Fibroblast of mammary gland (primary cell): Measurements from ENCODE around the gene TNFSF9.

Experiments used
- DNase-seq: peaks from one replicate; pipeline ENCODE4 v3.0.0-alpha.2; 2010; ENCODE audit warnings: low read depth
- H3K4me3 ChIP-seq: 2 replicates; pipeline ENCODE4 v1.5.1; 2011; ENCODE audit warnings: low read depth, mild to moderate bottlenecking, low read length, moderate library complexity; ENCODE audit not compliant: control insufficient read depth
- TF ChIP-seq, protein P1 (sequence below): conservative IDR thresholded peaks from 2 replicates; pipeline ENCODE4 v1.5.1; 2011; ENCODE audit warnings: low read depth, low read length, inconsistent platforms; ENCODE audit not compliant: control insufficient read depth, insufficient read depth

The TNFSF9 gene

DNA sequence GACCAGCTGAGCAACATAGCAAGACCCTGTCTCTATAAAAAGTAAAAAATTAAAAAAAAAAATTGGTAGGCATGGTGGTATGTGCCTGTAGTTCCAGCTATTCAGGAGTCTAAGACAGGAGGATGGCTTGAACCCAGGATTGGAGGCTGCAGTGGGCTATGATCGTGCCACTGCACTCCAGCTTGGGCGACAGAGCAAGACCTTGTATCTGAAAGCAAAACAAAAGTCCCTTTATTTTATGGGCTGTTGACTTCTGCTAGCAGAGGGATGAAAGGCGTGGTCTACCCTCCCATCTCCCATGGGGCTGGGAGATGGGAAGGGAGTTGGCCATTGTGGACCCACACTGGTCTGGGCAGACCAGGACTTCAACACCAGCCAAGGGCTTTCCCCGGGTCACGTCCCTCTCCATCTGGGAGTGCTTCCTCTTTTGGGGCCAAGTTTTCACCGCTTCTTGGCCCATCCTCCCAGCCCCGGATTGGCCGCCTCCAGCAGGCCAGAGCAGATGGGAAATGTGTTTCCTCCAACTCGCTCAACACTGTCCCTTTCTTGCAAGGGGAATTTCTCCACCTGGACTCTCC is 2.2 kb upstream of the TNFSF9 start:
- no peak for DNase-seq
- TF ChIP-seq, protein P1, sequence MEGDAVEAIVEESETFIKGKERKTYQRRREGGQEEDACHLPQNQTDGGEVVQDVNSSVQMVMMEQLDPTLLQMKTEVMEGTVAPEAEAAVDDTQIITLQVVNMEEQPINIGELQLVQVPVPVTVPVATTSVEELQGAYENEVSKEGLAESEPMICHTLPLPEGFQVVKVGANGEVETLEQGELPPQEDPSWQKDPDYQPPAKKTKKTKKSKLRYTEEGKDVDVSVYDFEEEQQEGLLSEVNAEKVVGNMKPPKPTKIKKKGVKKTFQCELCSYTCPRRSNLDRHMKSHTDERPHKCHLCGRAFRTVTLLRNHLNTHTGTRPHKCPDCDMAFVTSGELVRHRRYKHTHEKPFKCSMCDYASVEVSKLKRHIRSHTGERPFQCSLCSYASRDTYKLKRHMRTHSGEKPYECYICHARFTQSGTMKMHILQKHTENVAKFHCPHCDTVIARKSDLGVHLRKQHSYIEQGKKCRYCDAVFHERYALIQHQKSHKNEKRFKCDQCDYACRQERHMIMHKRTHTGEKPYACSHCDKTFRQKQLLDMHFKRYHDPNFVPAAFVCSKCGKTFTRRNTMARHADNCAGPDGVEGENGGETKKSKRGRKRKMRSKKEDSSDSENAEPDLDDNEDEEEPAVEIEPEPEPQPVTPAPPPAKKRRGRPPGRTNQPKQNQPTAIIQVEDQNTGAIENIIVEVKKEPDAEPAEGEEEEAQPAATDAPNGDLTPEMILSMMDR: no peak
- H3K4me3 ChIP-seq: no peak overlapping the region

DNA sequence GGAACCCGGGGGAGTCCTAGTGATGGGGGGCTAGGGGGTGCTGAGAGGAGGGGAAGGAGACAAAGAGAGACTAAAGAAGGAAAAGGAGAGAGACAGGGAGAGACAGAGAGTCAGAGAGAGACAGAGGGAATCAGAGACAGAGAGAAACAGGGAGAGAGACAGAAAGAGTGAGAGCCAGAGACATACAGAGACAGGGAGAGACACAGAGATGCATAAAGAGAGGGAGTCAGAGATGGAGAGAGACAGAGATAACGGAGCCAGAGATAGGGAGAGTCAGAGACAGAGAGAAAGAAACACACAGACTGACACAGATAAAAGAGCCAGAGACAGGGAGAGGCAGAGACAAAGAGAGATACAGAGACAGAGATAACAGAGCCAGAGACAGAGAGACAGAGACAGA is 1.5 kb upstream of the TNFSF9 start:
- H3K4me3 ChIP-seq: no peak overlapping the region
- TF ChIP-seq, protein P1: no peak
- DNase-seq: no peak

DNA sequence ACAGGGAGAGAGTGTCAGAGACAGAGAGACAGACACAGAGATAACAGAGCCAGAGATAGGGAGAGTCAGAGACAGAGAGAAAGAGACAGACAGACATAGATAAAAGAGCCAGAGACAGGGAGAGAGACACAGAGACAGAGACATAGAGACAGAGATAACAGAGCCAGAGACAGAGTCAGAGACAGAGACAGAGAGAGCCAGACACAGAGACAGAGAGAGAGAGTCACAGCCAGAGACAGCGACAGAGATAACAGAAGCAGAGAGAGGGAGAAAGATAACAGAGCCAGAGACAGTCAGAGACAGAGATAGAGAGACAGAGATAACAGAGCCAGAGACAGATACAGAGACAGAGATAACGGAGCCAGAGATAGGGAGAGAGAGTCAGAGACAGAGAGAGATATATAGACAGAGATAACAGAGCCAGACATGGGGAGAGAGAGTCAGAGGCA is 865 bp upstream of the TNFSF9 start:
- DNase-seq: no peak
- H3K4me3 ChIP-seq: peak overlapping the region; percentile 67
- TF ChIP-seq, protein P1: no peak

DNA sequence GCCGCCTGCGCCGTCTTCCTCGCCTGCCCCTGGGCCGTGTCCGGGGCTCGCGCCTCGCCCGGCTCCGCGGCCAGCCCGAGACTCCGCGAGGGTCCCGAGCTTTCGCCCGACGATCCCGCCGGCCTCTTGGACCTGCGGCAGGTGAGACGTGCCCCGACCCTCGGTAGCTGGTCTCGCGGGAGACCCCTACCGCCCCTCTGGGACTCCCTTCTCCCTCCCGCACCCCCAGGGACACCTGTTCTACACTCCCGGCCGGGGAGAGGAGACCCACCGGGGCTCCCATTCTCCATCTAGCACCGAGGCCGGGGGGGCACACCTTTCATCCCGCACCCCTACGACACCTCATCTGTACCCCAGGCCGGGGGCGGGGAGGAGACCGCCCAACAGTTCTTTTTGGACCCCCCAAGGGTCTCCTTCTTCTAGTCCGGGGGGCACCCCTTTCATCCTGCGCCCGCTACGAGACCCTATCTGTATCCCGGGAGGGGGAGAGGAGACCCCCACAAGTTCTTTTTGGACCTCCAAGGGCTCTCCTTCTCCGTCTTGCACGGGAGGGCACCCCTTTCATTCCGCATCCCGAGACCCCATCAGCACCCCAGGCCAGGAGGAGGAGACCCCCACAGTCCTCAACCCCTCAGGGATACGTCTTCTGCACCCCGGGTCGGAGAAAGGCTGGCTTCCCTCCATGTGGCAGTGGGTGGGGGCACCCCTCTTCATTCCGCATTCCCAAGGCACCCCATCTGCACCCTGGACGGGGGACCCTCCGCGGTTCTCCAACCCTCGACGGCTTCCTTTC is 533 bp downstream of the TNFSF9 start:
- no peak for DNase-seq
- peak overlapping the region; percentile 19 for H3K4me3 ChIP-seq
- TF ChIP-seq, protein P1: no peak

DNA sequence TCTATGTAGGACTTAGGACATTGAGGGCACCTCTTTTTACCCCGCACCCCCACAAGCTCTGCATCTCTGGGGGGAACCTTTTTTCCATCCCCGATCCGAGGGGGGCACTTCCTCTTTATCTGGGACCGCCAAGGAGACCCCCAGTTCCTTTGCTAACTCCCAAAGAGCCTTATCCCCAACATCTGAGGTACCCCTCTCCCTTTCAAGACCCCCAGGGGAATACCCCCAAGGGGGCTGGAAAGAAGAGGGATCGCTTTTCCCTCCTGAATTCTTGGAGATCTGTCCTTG is 1.1 kb downstream of the TNFSF9 start:
- DNase-seq: no peak
- H3K4me3 ChIP-seq: no peak overlapping the region
- TF ChIP-seq, protein P1: no peak

DNA sequence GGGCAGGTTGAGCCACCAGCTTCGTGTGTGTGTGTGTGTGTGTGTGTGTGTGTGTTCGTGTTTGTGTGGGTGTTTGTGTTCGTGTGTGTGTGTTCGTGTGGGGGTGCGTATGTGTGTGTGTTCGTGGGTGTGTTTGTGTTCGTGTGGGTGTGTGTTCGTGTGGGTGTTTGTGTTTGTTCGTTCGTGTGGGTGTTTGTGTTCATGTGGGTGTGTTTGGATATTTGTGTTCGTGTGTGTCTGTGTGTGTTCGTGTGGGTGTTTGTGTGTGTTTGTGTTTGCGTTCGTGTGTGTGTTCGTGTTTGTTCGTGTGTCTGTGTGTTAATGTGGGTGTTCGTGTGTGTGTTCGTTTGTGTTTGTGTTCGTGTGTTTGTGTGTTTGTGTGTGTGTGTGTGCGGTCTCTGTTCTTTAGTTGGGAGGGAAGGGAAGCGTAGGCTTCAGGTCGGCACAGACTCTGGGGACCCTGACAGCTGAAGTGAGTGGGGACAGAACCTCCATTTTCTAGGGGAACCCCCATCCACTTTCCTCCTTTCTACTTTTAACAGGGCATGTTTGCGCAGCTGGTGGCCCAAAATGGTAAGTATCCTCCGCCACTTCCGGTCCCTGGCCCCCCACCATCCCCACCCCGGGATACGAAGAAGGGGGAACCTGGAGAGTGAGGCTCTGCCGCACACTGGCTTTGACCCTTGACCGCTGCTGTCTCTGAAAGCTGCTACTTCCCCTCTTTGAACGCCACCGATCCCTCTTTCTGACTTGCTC is 1.6 kb downstream of the TNFSF9 start:
- no peak for DNase-seq
- no peak overlapping the region for H3K4me3 ChIP-seq
- TF ChIP-seq, protein P1: no peak
